OCI-LY7 (cell line): ENCODE measurements around the gene PCCA.

Source experiments
- EZH2phosphoT487 ChIP-seq: fragments of 200-600 bp; sonication (generic); IDR thresholded peaks from 2 replicates; pipeline ENCODE4 v1.6.1; 2018; ENCODE audit warnings: low read depth, borderline replicate concordance, mild to moderate bottlenecking, mixed run types, antibody characterized with exemption, low read length, moderate library complexity, mixed read lengths
- TF ChIP-seq, protein P1 (sequence below): fragments of 200-600 bp; sonication (generic); conservative IDR thresholded peaks from 2 replicates; pipeline ENCODE4 v1.5.1; 2014; ENCODE audit warnings: mild to moderate bottlenecking, antibody characterized with exemption, low read length, moderate library complexity, mixed read lengths

DNA sequence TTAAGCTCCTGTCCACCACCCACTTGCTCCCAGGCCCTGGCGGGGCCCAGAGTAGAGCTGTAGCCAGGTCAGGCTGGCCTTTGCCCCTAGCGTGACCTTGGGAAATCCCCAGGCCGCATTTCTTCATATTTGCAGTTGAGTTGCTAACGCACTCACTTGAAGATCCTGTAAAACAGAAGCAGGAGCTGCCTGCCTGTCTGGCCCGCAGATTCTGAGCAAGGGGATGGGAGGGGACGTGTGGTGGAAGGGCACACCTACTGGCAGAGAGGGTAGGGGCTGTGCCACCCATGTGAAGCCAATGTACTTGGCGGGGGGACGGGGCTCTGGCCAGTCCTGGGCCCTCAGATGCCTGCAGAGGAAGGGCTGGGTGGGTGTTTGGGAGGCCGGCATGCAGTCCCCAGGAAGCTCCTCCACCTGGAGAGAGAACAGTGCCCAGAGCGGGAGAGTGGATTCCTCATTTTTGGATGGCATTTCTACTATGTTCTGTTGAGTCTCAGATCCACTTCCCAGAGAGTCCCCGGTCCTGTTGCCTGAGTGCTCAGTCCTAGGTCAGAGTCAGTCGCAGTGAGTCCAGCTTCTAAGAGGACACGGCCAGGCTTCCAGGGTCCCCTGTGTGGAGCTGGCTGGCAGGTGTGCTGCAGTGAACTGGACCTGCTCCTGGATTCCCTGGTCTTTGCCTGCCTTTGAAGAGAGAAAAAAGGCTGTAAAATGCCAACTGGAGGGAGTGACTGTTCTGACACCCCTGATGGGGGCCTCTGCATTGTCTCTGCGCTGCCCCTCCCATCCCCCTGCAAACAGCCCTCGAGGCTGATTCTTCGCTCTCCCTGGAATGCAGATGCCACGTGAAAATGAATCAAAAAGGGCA, 436.8 kb downstream of the PCCA start:
- TF ChIP-seq, protein P1, sequence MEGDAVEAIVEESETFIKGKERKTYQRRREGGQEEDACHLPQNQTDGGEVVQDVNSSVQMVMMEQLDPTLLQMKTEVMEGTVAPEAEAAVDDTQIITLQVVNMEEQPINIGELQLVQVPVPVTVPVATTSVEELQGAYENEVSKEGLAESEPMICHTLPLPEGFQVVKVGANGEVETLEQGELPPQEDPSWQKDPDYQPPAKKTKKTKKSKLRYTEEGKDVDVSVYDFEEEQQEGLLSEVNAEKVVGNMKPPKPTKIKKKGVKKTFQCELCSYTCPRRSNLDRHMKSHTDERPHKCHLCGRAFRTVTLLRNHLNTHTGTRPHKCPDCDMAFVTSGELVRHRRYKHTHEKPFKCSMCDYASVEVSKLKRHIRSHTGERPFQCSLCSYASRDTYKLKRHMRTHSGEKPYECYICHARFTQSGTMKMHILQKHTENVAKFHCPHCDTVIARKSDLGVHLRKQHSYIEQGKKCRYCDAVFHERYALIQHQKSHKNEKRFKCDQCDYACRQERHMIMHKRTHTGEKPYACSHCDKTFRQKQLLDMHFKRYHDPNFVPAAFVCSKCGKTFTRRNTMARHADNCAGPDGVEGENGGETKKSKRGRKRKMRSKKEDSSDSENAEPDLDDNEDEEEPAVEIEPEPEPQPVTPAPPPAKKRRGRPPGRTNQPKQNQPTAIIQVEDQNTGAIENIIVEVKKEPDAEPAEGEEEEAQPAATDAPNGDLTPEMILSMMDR, result no peak
- TF ChIP-seq EZH2phosphoT487, result no peak
